GM12878 (cell line): ENCODE measurements around the gene PRKCE. TPM values are rescaled to one million over a fixed set of nuclear protein-coding genes. Genes with fewer than 3 reads are reported as not detected.
A peak's percentile ranks its signal among the peaks of the same experiment; 100 is the strongest.

ENCODE experiments used
- ATAC-seq: fragments of 200-7000 bp; cut with Tn5 transposase; 3 replicates; pipeline ENCODE4 v1.9.1; 2020; ENCODE audit warnings: mild to moderate bottlenecking, moderate library complexity
- BruUV-seq: library from RNA; stranded (reverse); fragments of 400-500 nt; replicated peaks from 2 replicates; lab custom pipeline; 2021; lab: Mats Ljungman, UMichigan
- CTCF ChIA-PET: fragments of 300-600 bp; sonication (Branson Sonifier 250); formaldehyde crosslinking; extraction: SDS; loops from one replicate; lab custom pipeline; 2021; ENCODE audit warnings: inconsistent platforms; lab: Yijun Ruan, JAX
- POLR2A ChIA-PET: fragments of 350-600 bp; formaldehyde crosslinking; extraction: SDS; loops from one replicate; lab custom pipeline; 2021; ENCODE audit warnings: inconsistent platforms; lab: Charles Lee
- RAD21 ChIA-PET: fragments of 300-600 bp; sonication (Branson Sonifier 250); formaldehyde crosslinking; loops from one replicate; lab custom pipeline; 2023; ENCODE audit warnings: antibody characterized with exemption; ENCODE audit not compliant: unreplicated experiment; lab: Charles Lee
- SMC1A ChIA-PET: fragments of 300-600 bp; sonication (Branson Sonifier 250); formaldehyde crosslinking; loops from one replicate; lab custom pipeline; 2023; ENCODE audit not compliant: unreplicated experiment, uncharacterized antibody; lab: Charles Lee
- DNase-seq: peaks from one replicate; pipeline ENCODE4 v3.0.0-alpha.2; 2011; ENCODE audit warnings: low read depth, low spot score
- FAIRE-seq: peaks from 3 replicates; lab custom pipeline; 2011; peaks lifted over from hg19 to GRCh38; lab: Jason Lieb, UNC
- H2AFZ ChIP-seq: 2 replicates; pipeline ENCODE4 v1.6.0; 2011; ENCODE audit warnings: low read depth, low read length, control low read depth; ENCODE audit not compliant: control insufficient read depth
- H3K27ac ChIP-seq: 2 replicates; pipeline ENCODE4 v1.5.1; 2011; ENCODE audit warnings: control low read depth; ENCODE audit not compliant: control insufficient read depth, insufficient read depth
- H3K27me3 ChIP-seq, 2 experiments: replicated peaks in 1 of 2; 2 replicates each; pipeline versions ENCODE4 v1.6.0 to v1.6.1; 2011; ENCODE audit warnings: low read length in 1 of 2; ENCODE audit not compliant: control insufficient read depth in 2 of 2, insufficient read depth in 2 of 2
- H3K36me3 ChIP-seq, 2 experiments: 2 replicates each; pipeline ENCODE4 v1.5.1; 2011; ENCODE audit warnings: low read length in 1 of 2; ENCODE audit not compliant: control insufficient read depth in 2 of 2, insufficient read depth in 2 of 2
- H3K4me1 ChIP-seq: 2 replicates; pipeline ENCODE4 v1.6.1; 2011; ENCODE audit warnings: mild to moderate bottlenecking, low read length, moderate library complexity, mixed read lengths; ENCODE audit not compliant: control insufficient read depth, insufficient read depth
- H3K4me2 ChIP-seq: 2 replicates; pipeline ENCODE4 v1.6.0; 2011; ENCODE audit warnings: control low read depth; ENCODE audit not compliant: control insufficient read depth, insufficient read depth
- H3K4me3 ChIP-seq: fragments of 200-600 bp; sonication (generic); 2 replicates; pipeline ENCODE4 v1.5.1; 2016
- H3K79me2 ChIP-seq: 2 replicates; pipeline ENCODE4 v1.6.0; 2011; ENCODE audit warnings: low read length; ENCODE audit not compliant: control insufficient read depth, insufficient read depth
- H3K9ac ChIP-seq: 2 replicates; pipeline ENCODE4 v1.8.0; 2011; ENCODE audit warnings: low read length, control low read depth, mixed read lengths; ENCODE audit not compliant: control insufficient read depth, insufficient read depth
- H3K9me3 ChIP-seq: replicated peaks from 3 replicates; pipeline ENCODE4 v1.5.1; 2011; ENCODE audit warnings: mild to moderate bottlenecking, low read length; ENCODE audit not compliant: control insufficient read depth, insufficient read depth
- H4K20me1 ChIP-seq: 2 replicates; pipeline ENCODE4 v1.6.0; 2011; ENCODE audit not compliant: control insufficient read depth, insufficient read depth
- BMI1 ChIP-seq: fragments of 450-650 bp; IDR thresholded peaks from 2 replicates; pipeline ENCODE4 v1.6.1; 2016; ENCODE audit warnings: mild to moderate bottlenecking, moderate library complexity, borderline replicate concordance
- CREB1 ChIP-seq: IDR thresholded peaks from 2 replicates; pipeline ENCODE4 v1.6.1; 2012; ENCODE audit warnings: low read depth, mild to moderate bottlenecking, inconsistent platforms
- CREM ChIP-seq: IDR thresholded peaks from 2 replicates; pipeline ENCODE4 v1.6.1; 2014; ENCODE audit warnings: antibody characterized with exemption, low read depth
- EP300 ChIP-seq, 2 experiments: fragments of 150-350 bp in 1 of 2; IDR thresholded peaks; 2 replicates each; pipeline ENCODE4 v1.6.1; 2011 to 2012; ENCODE audit warnings: low read depth in 2 of 2, low read length in 2 of 2, borderline replicate concordance in 1 of 2, improper control_type of control experiment in 1 of 2, inconsistent platforms in 1 of 2; ENCODE audit not compliant: control insufficient read depth in 1 of 2
- IKZF1 ChIP-seq: fragments of 450-650 bp; conservative IDR thresholded peaks from 2 replicates; pipeline ENCODE4 v1.6.1; 2017; ENCODE audit warnings: antibody characterized with exemption, mild to moderate bottlenecking
- IRF4 ChIP-seq: IDR thresholded peaks from 2 replicates; pipeline ENCODE4 v1.6.1; 2011; ENCODE audit warnings: low read depth, low read length
- KLF5 ChIP-seq: fragments of 450-650 bp; IDR thresholded peaks from 2 replicates; pipeline ENCODE4 v1.6.1; 2014; ENCODE audit warnings: mild to moderate bottlenecking; ENCODE audit not compliant: partially characterized antibody
- NBN ChIP-seq: fragments of 450-650 bp; IDR thresholded peaks from 2 replicates; pipeline ENCODE4 v1.6.1; 2016
- PKNOX1 ChIP-seq: fragments of 450-650 bp; IDR thresholded peaks from 2 replicates; pipeline ENCODE4 v1.6.1; 2016; ENCODE audit warnings: mild to moderate bottlenecking
- WGBS: methylation state at CpG from one replicate; pipeline ENCODE4 v1.1.6; 2016; ENCODE audit warnings: low lambda C conversion rate; ENCODE audit not compliant: insufficient replicate concordance, insufficient coverage; ENCODE audit errors: missing lambda C conversion rate; 5-methylcytosine and 5-hydroxymethylcytosine counted together
- in situ Hi-C: fragments of 300-500 bp; cut with MboI; formaldehyde crosslinking; loops from 9 replicates; pipeline ENCODE4 v1.14.3; 2018; ENCODE audit warnings: mixed read lengths
- intact Hi-C: fragments of 100-400 bp; cut with micrococcal nuclease; formaldehyde crosslinking; loops from one replicate; pipeline ENCODE4 v1.14.2; 2022; ENCODE audit not compliant: unreplicated experiment
- polyA plus RNA-seq, 11 experiments: library from polyadenylated mRNA; depleted of rRNA in 4 of 11; unstranded in 6 of 11; stranded (reverse) in 5 of 11; fragments of >200 nt; fragmentation: Nextera tagmentation in 4 of 11; fragmentation: Illumina TruSeq in 1 of 11; extraction: Ambion mirVana in 4 of 11; extraction: Trizol in 1 of 11; gene quantifications; 1 replicate in 1 of 11; 2 replicates in 10 of 11; pipeline versions ENCODE4 v1.2.1 to v1.2.3, GENCODE V29; 2011 to 2016; ENCODE audit warnings: inconsistent platforms in 2 of 11, missing spikeins in 2 of 11, low read depth in 1 of 11
- total RNA-seq, 4 experiments: library from RNA; depleted of rRNA in 3 of 4; stranded (reverse); fragments of >200 nt in 3 of 4; fragmentation: Illumina TruSeq in 1 of 4; extraction: Trizol in 1 of 4; gene quantifications; 2 replicates each; pipeline versions ENCODE4 v1.2.1 to v1.2.3, GENCODE V29; 2013 to 2021
- TF ChIP-seq, protein P1 (sequence below): fragments of 450-650 bp; IDR thresholded peaks from 2 replicates; pipeline ENCODE4 v1.6.1; 2017; ENCODE audit warnings: mild to moderate bottlenecking, moderate library complexity
- TF ChIP-seq, protein P2 (sequence below): IDR thresholded peaks from 2 replicates; pipeline ENCODE4 v1.6.1; 2011; ENCODE audit warnings: mild to moderate bottlenecking, low read depth, low read length, moderate library complexity; ENCODE audit not compliant: insufficient replicate concordance

PRKCE gene
- total and polyA plus RNA-seq, 10 of the 15 experiments (the other 5 are each of a cell fraction or from before 2014, with no cell fraction given): 2.6 to 28.2 (median 11.3) TPM

- DNase-seq (peak; percentile 89), ATAC-seq (peak; percentile 79), FAIRE-seq (peak; percentile 75)
- Histone ChIP-seq H2AFZ (no peak overlapping the region), H3K4me2 (peak overlapping the region; percentile 5; the same call in 1 of the 2 replicates), H3K27ac (peak overlapping the region; percentile 49), H4K20me1 (no peaks in the 10 kb centered on the region), H3K36me3 (no peaks in the 10 kb centered on the region), H3K4me3 (no peak overlapping the region), H3K9ac (no peak overlapping the region), H3K79me2 (no peaks in the 10 kb centered on the region), H3K27me3 (no peaks in the 10 kb centered on the region), H3K4me1 (peaks cover 14% of the 10 kb centered on the region), H3K9me3 (no peaks in the 10 kb centered on the region; the same call in 2 of the 3 replicates)
- intact Hi-C loops (loop anchor here (1.0 to 5.0 kb wide), 7 partner anchors 17 to 231 kb away; no protein-coding TSS in a partner anchor), in situ Hi-C loops (no loop called here)
- TSS peak; percentile 97 for BruUV-seq
- ChIA-PET SMC1A (interaction anchor here (0.6 to 6.2 kb wide), 43 partner anchors 7 to 340 kb away, joined by 3 to 82 read pairs (median 6); partner anchors contain the start of gene EPAS1), POLR2A (interaction anchor here (0.8 to 4.1 kb wide), 13 partner anchors 8 to 149 kb away, joined by 3 to 28 read pairs (median 4); partner anchors contain the start of gene EPAS1), RAD21 (interaction anchor here (0.7 to 6.3 kb wide), 33 partner anchors 10 to 361 kb away, joined by 3 to 79 read pairs (median 5); partner anchors contain the start of gene EPAS1), CTCF (interaction anchor here (0.5 to 5.7 kb wide), 38 partner anchors 10 to 584 kb away, joined by 3 to 47 read pairs (median 4); partner anchors contain the start of gene EPAS1)
- 32% methylated on average over 11 of the region's 11 CpGs for WGBS
- TF ChIP-seq IKZF1 (peak; percentile 68), NBN (peak; percentile 99), EP300 (IDR thresholded peaks at IDR 0.05; ENCODE audit: borderline replicate concordance in 1 of 2, control insufficient read depth in 1 of 2, low read depth in 2 of 2, low read length in 2 of 2) (peak in 1 of 2 experiments; percentile 96; a peak in 3 of 4 replicates), CREM (peak; percentile 88), KLF5 (peak; percentile 29), CREB1 (peak; percentile 80), PKNOX1 (peak; percentile 55), BMI1 (peak; percentile 38; the same call in 1 of the 2 replicates), IRF4 (peak; percentile 91)
- TF ChIP-seq, protein P1, sequence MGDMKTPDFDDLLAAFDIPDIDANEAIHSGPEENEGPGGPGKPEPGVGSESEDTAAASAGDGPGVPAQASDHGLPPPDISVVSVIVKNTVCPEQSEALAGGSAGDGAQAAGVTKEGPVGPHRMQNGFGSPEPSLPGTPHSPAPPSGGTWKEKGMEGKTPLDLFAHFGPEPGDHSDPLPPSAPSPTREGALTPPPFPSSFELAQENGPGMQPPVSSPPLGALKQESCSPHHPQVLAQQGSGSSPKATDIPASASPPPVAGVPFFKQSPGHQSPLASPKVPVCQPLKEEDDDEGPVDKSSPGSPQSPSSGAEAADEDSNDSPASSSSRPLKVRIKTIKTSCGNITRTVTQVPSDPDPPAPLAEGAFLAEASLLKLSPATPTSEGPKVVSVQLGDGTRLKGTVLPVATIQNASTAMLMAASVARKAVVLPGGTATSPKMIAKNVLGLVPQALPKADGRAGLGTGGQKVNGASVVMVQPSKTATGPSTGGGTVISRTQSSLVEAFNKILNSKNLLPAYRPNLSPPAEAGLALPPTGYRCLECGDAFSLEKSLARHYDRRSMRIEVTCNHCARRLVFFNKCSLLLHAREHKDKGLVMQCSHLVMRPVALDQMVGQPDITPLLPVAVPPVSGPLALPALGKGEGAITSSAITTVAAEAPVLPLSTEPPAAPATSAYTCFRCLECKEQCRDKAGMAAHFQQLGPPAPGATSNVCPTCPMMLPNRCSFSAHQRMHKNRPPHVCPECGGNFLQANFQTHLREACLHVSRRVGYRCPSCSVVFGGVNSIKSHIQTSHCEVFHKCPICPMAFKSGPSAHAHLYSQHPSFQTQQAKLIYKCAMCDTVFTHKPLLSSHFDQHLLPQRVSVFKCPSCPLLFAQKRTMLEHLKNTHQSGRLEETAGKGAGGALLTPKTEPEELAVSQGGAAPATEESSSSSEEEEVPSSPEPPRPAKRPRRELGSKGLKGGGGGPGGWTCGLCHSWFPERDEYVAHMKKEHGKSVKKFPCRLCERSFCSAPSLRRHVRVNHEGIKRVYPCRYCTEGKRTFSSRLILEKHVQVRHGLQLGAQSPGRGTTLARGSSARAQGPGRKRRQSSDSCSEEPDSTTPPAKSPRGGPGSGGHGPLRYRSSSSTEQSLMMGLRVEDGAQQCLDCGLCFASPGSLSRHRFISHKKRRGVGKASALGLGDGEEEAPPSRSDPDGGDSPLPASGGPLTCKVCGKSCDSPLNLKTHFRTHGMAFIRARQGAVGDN: peak; percentile 95
- TF ChIP-seq, protein P2, sequence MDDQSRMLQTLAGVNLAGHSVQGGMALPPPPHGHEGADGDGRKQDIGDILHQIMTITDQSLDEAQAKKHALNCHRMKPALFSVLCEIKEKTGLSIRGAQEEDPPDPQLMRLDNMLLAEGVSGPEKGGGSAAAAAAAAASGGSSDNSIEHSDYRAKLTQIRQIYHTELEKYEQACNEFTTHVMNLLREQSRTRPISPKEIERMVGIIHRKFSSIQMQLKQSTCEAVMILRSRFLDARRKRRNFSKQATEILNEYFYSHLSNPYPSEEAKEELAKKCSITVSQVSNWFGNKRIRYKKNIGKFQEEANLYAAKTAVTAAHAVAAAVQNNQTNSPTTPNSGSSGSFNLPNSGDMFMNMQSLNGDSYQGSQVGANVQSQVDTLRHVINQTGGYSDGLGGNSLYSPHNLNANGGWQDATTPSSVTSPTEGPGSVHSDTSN: peak; percentile 6
Observed at GRCh38 chr2:46229134-46230063, 577.9 kb downstream of the PRKCE start.
